Fibroblast of villous mesenchyme (primary cell): ENCODE data around the gene NUDT13. TPM values are rescaled to one million over a fixed set of nuclear protein-coding genes. Genes with fewer than 3 reads are reported as not detected.

Source experiments
- DNase-seq: peaks from one replicate; pipeline ENCODE4 v3.0.0-alpha.2; 2010; ENCODE audit warnings: low read depth
- H3K4me3 ChIP-seq: 2 replicates; pipeline ENCODE4 v1.5.1; 2011; ENCODE audit warnings: low read depth, mild to moderate bottlenecking, low read length
- CTCF ChIP-seq: IDR thresholded peaks from 2 replicates; pipeline ENCODE4 v1.5.1; 2012; ENCODE audit warnings: low read depth, mild to moderate bottlenecking, low read length; ENCODE audit not compliant: insufficient read depth
- total RNA-seq: library from RNA; depleted of rRNA; stranded (reverse); fragments of >200 nt; gene quantifications from 2 replicates; pipeline ENCODE4 v1.2.3, GENCODE V29; 2012

The NUDT13 gene
- total RNA-seq, 1 donor, result 1.7 TPM

GRCh38 chr10:73076360-73077183 lies 33.7 kb upstream of the NUDT13 start:
- TF ChIP-seq CTCF, result no peak
- DNase-seq, result peak; percentile 82
- H3K4me3 ChIP-seq, result peak overlapping the region; percentile 15

GRCh38 chr10:73079779-73080541 lies 30.3 kb upstream of the NUDT13 start:
- H3K4me3 ChIP-seq, result no peak overlapping the region
- no peak for TF ChIP-seq CTCF
- no peak for DNase-seq

- TF ChIP-seq CTCF, result no peak
- no peak overlapping the region for H3K4me3 ChIP-seq
- peak; percentile 28 for DNase-seq
These were observed 27.0 kb upstream of the NUDT13 start for GRCh38 chr10:73083221-73083620.

GRCh38 chr10:73084209-73084608 lies 26.0 kb upstream of the NUDT13 start:
- DNase-seq, result no peak
- no peak overlapping the region for H3K4me3 ChIP-seq
- no peak for TF ChIP-seq CTCF

GRCh38 chr10:73086816-73087215 lies 23.4 kb upstream of the NUDT13 start:
- no peak for TF ChIP-seq CTCF
- DNase-seq, result no peak
- no peak overlapping the region for H3K4me3 ChIP-seq

- DNase-seq, result no peak
- TF ChIP-seq CTCF, result no peak
- H3K4me3 ChIP-seq, result no peak overlapping the region
These were observed 22.0 kb upstream of the NUDT13 start for GRCh38 chr10:73088304-73088703.
